H1 (cell line): ENCODE results near the gene CFAP107. TPM values are rescaled to one million over a fixed set of nuclear protein-coding genes. Genes with fewer than 3 reads are reported as not detected.

Source experiments
- BACH1 ChIP-seq: IDR thresholded peaks from 2 replicates; pipeline ENCODE4 v1.6.1; 2012; ENCODE audit warnings: low read length, improper control_type of control experiment
- CBX5 ChIP-seq: fragments of 300-800, 300-1000 bp; sonication (generic); IDR thresholded peaks from 2 replicates; pipeline ENCODE4 v1.7.1; 2016; ENCODE audit warnings: antibody characterized with exemption, low read length, low read depth
- CHD1 ChIP-seq: IDR thresholded peaks from 2 replicates; pipeline ENCODE4 v1.6.1; 2012; ENCODE audit warnings: low read depth, low read length, improper control_type of control experiment
- CHD2 ChIP-seq: IDR thresholded peaks from 2 replicates; pipeline ENCODE4 v1.6.1; 2012; ENCODE audit warnings: low read length, improper control_type of control experiment
- CHD7 ChIP-seq: fragments of 300-600 bp; sonication (generic); IDR thresholded peaks from 2 replicates; pipeline ENCODE4 v1.7.1; 2012; ENCODE audit warnings: low read length, moderate library complexity, mild to moderate bottlenecking, inconsistent platforms; ENCODE audit not compliant: insufficient replicate concordance
- EGR1 ChIP-seq: IDR thresholded peaks from 2 replicates; pipeline ENCODE4 v1.6.1; 2011; ENCODE audit warnings: low read depth, low read length, borderline replicate concordance
- EP300 ChIP-seq, 2 experiments: IDR thresholded peaks; 1 replicate in 1 of 2; 2 replicates in 1 of 2; pipeline ENCODE4 v1.6.1; 2011 to 2012; ENCODE audit warnings: low read depth in 2 of 2, low read length in 2 of 2, mild to moderate bottlenecking in 2 of 2, borderline replicate concordance in 1 of 2, inconsistent platforms in 1 of 2, moderate library complexity in 1 of 2
- JUN ChIP-seq: IDR thresholded peaks from 2 replicates; pipeline ENCODE4 v1.6.1; 2011; ENCODE audit warnings: low read depth, mild to moderate bottlenecking, improper control_type of control experiment, low read length
- SRF ChIP-seq: IDR thresholded peaks from 2 replicates; pipeline ENCODE4 v1.6.1; 2011; ENCODE audit warnings: mild to moderate bottlenecking, low read depth, low read length, moderate library complexity
- USF2 ChIP-seq: IDR thresholded peaks from 2 replicates; pipeline ENCODE4 v1.6.1; 2011; ENCODE audit warnings: low read length, improper control_type of control experiment
- ZNF274 ChIP-seq: IDR thresholded peaks from 2 replicates; pipeline ENCODE4 v1.7.0; 2012; ENCODE audit warnings: low read length, borderline replicate concordance; ENCODE audit errors: extremely low read depth
- polyA plus RNA-seq, 7 experiments: library from polyadenylated mRNA; depleted of rRNA in 3 of 7; stranded (reverse) in 5 of 7; unstranded in 2 of 7; fragments of >200 nt in 5 of 7; fragments of 200-250 nt in 2 of 7; gene quantifications; 1 replicate in 5 of 7; 2 replicates in 1 of 7; 4 replicates in 1 of 7; pipeline versions ENCODE4 v1.2.1 to v1.2.3, GENCODE V29; 2011 to 2013; ENCODE audit warnings: missing spikeins in 2 of 7, mixed read lengths in 2 of 7
- total RNA-seq: library from RNA; stranded (reverse); fragmentation: NEBNext Ultra II Directional; extraction: Animal tissue kit (Norgen Biotek cat#: 25700); gene quantifications from 2 replicates; pipeline ENCODE4 v1.2.1, GENCODE V29; 2021

Gene CFAP107
- total and polyA plus RNA-seq, 2 of the 8 experiments (the other 6 are each of a cell fraction or from before 2014, with no cell fraction given), result 0.23 TPM; not detected in 1

GRCh38 chr1:12760256-12760795 is 14.3 kb downstream of the CFAP107 start (continued):
- TF ChIP-seq CHD7, result no peak
- TF ChIP-seq EGR1, result peak; percentile 39; the same call in 1 of the 2 replicates
- TF ChIP-seq CHD1, result no peak
- TF ChIP-seq CBX5, result no peak
- no peak for TF ChIP-seq USF2
- no peak for TF ChIP-seq ZNF274
- TF ChIP-seq SRF, result no peak
- no peak for TF ChIP-seq JUN
- TF ChIP-seq EP300 (IDR thresholded peaks at IDR 0.05; ENCODE audit: borderline replicate concordance in 1 of 2, low read depth in 2 of 2, low read length in 2 of 2), result no peak
- TF ChIP-seq CHD2, result no peak
- TF ChIP-seq BACH1, result no peak
